Measurements from ENCODE around the gene GRIP2.

Gene GRIP2

DNA sequence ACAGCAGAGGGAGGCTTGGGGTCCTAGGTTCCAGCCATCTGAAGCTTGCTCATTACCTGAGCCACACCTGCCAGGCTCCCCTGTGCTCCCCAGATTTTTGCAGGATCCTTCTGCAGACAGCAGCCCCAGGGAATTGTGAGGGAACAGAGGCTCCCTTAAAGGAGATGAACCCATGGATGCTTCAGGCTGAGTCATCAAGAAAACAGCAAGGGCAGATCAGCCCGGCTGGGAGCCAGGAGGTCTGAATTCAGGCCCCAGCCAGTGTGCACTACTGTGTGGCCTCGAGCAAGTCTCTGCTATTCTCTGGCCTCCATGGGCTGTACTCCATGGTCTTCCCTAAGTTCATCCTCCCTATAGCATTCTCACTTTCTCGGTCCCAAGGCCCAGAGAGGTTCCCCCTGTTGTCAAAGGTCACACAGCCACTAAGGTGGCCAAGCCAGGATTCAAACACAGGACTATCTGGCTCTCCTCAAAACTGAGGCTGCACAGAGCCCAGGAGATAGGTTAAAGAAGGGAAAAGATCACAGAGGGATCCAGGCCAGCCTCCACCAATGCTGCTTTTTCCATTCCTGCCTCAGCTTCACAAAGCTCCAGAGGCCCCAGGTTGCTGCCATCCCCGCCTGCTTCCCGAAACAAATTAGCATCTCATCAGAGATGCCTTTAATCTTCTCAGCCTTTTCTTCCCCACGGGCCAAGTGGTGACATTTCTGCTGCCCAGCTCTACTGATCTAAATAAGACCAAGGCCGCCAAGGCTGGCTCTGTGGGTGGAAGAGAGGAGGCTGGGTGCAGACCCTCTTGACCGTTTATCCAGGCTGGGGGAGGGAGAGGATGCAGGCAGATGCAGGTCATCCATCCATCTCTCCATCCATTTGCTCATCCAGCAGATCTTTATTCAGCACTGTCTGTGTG lies 21.2 kb upstream of the GRIP2 start:
- DNase-seq (ENCODE audit: low spot score): peak; percentile 75

- no peak for DNase-seq (ENCODE audit: low spot score)
Measured at GRCh38 chr3:14560110-14560509, 20.0 kb upstream of the GRIP2 start.

DNA sequence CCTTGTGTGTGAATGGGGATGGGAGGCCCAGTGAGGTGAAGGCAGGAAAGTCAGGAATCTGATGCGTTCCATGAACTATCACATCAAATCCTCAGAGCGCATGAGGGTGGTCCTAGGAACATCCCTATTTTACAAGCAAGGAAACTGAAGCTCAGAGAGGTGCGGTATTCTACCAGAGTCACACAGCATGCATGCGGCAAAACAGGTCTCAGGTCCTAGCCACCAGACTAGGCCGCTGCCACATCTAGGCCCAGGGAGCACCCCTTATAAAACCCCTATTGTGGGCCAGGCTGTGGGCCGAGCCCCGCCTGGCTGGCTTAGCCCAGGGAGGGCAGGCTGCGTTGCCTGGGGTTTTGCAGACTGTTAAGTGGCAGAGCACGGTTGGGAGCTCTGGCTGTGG lies 17.9 kb upstream of the GRIP2 start:
- no peak for DNase-seq (ENCODE audit: low spot score)

DNA sequence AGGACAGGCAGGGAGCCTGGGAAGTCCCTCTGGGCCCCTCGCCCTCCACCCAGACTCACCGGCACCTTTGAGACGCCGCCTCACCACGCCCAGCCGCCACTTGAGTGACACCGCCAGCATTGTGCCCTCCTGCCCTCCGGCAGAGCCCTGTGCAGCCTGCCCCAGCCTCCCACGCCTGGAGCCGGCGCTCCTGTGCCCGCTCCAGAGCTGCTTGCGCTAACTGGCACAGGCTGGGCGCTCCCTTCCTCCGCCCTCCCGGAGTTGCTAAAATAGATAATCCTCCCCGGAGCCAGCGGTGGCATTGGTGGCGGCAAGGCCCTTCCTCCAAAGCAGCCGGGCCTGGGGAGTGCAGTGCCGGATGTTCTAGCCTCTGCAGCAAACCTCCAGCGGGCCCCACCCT lies 15.7 kb upstream of the GRIP2 start:
- no peak for DNase-seq (ENCODE audit: low spot score)

GRCh38 chr3:14554715-14555114 lies 14.6 kb upstream of the GRIP2 start:
- no peak for DNase-seq (ENCODE audit: low spot score)

GRCh38 chr3:14553871-14554270 lies 13.7 kb upstream of the GRIP2 start:
- no peak for DNase-seq (ENCODE audit: low spot score)

GRCh38 chr3:14552717-14553116 lies 12.6 kb upstream of the GRIP2 start:
- no peak for DNase-seq (ENCODE audit: low spot score)

GRCh38 chr3:14552041-14552648 lies 12.0 kb upstream of the GRIP2 start:
- no peak for DNase-seq (ENCODE audit: low spot score)

GRCh38 chr3:14550651-14551611 lies 10.8 kb upstream of the GRIP2 start:
- DNase-seq (ENCODE audit: low spot score): no peak

- DNase-seq (ENCODE audit: low spot score): no peak
Measured at GRCh38 chr3:14550181-14550580, 10.0 kb upstream of the GRIP2 start.

- DNase-seq (ENCODE audit: low spot score): peak; percentile 63
Measured at GRCh38 chr3:14549256-14549919, 9.2 kb upstream of the GRIP2 start.

- peak; percentile 84 for DNase-seq (ENCODE audit: low spot score)
Measured at GRCh38 chr3:14548321-14548729, 8.2 kb upstream of the GRIP2 start.

DNA sequence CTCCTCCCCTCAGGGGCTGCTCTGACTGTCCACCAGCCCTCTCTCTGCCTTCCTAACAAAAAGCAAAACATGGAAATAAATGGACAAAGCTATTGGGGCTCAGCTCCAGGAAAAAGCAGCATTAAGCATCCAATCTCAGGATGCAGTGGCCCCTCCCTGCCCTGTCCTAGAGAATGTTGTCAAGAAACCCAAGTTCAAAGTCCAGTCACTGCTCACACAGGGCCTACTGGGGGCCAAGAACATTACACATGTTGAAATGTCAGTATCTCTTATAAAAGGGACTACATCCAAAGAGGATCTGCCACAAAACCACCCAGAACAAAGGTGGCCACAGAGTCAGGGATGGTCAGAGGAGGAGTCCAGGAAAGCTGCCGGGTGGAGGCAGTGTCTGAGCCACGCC lies 7.6 kb upstream of the GRIP2 start:
- DNase-seq (ENCODE audit: low spot score): no peak

- no peak for DNase-seq (ENCODE audit: low spot score)
Measured at GRCh38 chr3:14546041-14546440, 5.9 kb upstream of the GRIP2 start.

GRCh38 chr3:14545251-14545635 lies 5.1 kb upstream of the GRIP2 start:
- no peak for DNase-seq (ENCODE audit: low spot score)

- no peak for DNase-seq (ENCODE audit: low spot score)
Measured at GRCh38 chr3:14544282-14545250, 4.4 kb upstream of the GRIP2 start.

- DNase-seq (ENCODE audit: low spot score): no peak
Measured at GRCh38 chr3:14543446-14543845, 3.3 kb upstream of the GRIP2 start.

GRCh38 chr3:14542656-14543055 lies 2.5 kb upstream of the GRIP2 start:
- DNase-seq (ENCODE audit: low spot score): no peak

DNA sequence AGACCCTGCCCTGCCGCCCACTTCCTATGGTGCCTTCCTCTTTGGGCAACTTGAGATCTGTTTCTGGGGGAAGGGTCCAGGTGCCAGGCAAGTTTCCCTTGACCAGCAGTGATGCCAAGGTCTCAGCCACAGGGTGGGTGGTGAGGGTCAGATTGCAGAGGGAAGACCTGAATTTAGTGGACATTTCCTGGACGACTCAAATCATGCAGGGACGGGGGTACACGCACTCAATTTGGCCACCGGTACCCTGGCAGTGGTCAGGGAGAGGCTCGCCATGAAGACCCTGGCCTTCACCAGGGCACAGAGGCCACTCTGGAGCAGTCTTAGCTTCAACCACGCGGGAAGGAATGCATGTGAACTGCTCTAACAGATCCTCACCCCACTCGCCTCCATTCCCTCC lies 1.5 kb upstream of the GRIP2 start:
- no peak for DNase-seq (ENCODE audit: low spot score)

GRCh38 chr3:14540821-14541385 lies 761 bp upstream of the GRIP2 start:
- no peak for DNase-seq (ENCODE audit: low spot score)

Measured in hepatic stellate cell (primary cell).